ENCODE data around the gene ZDHHC7. TPM values are rescaled to one million over a fixed set of nuclear protein-coding genes. Genes with fewer than 3 reads are reported as not detected.

ZDHHC7 gene
- total RNA-seq, 1 donor from 2014 or later = 34.1 TPM

- intact Hi-C loops (cut with micrococcal nuclease) = loop anchor here (1.0 kb wide), 4 partner anchors 26 to 172 kb away; no protein-coding TSS in a partner anchor
Measured at GRCh38 chr16:84925773-84926372, 85.5 kb downstream of the ZDHHC7 start.

DNA sequence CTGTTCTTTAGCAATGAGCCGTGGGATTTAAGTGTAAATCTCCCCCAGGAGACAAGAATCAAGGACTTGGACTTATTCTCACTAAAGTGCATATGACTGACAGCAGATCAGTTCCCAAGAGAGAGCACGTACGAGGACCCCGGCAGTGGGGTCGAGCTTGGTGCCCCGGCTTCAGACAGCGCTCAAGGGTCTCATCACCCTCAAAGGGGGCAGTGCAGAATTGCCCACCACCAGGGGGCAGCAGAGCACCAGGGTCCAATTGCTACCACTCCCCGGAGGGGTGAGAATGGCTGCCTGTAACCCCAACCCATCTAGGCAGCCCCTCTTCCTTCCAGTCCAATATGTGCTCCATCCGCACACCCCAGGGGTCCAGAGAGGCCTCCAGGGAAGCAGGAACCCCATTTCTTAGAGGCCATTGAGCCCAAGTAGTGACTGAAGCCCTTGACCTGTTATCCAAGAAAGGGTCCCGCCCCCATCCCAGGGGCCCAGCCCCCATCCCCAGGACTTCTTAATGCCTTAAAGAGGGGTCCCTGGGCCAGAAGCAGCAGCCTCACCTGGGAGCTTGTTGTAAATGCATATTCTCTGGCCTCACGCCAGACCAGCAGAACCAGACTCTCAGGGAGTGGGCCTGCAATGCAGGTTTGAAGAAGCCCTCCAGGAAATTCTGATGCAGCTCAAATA is 86.1 kb downstream of the ZDHHC7 start:
- intact Hi-C loops (cut with micrococcal nuclease) = loop anchor here (1.0 kb wide), 4 partner anchors 27 to 171 kb away; no protein-coding TSS in a partner anchor

GRCh38 chr16:84924331-84925091 is 86.8 kb downstream of the ZDHHC7 start:
- intact Hi-C loops (cut with micrococcal nuclease) = loop anchor here (1.0 kb wide), 4 partner anchors 28 to 170 kb away; no protein-coding TSS in a partner anchor

Other genes with a start within 250 kb of the ZDHHC7 start
- gene CRISPLD2, start 191.6 kb downstream of the ZDHHC7 start, total RNA-seq = 0.12 and 0.17 TPM in 2 replicates
- 9.9 and 10.4 TPM in 2 replicates for gene KIAA0513, start 16.3 kb upstream of the ZDHHC7 start, total RNA-seq
- not detected in 2 replicates for gene CIBAR2, start 100.9 kb upstream of the ZDHHC7 start, total RNA-seq